GM23338 (cell line): Measurements from ENCODE around the gene TCP11. TPM values are rescaled to one million over a fixed set of nuclear protein-coding genes. Genes with fewer than 3 reads are reported as not detected.

Experiments
- ATAC-seq: fragments of 200-7000 bp; cut with Tn5 transposase; 3 replicates; pipeline ENCODE4 v1.9.1; 2020
- DNase-seq: peaks from one replicate; pipeline ENCODE4 v3.0.0-alpha.2; 2015; ENCODE audit warnings: low spot score
- H2AFZ ChIP-seq: fragments of 200-600 bp; sonication (generic); 2 replicates; pipeline ENCODE4 v1.8.0; 2016; ENCODE audit warnings: antibody characterized with exemption, mild to moderate bottlenecking, moderate library complexity
- H3F3A ChIP-seq: fragments of 200-600 bp; sonication (generic); replicated peaks from 2 replicates; pipeline ENCODE4 v1.8.0; 2017; ENCODE audit warnings: antibody characterized with exemption, mixed run types, low read depth
- H3K27ac ChIP-seq: fragments of 200-600 bp; sonication (generic); 2 replicates; pipeline ENCODE4 v1.6.1; 2016; ENCODE audit warnings: low read depth
- H3K27me3 ChIP-seq: fragments of 200-600 bp; sonication (generic); 2 replicates; pipeline ENCODE4 v1.8.0; 2016; ENCODE audit warnings: mild to moderate bottlenecking, mixed run types, moderate library complexity; ENCODE audit not compliant: insufficient read depth
- H3K36me3 ChIP-seq: fragments of 200-600 bp; sonication (generic); 2 replicates; pipeline ENCODE4 v1.8.0; 2016; ENCODE audit warnings: mild to moderate bottlenecking; ENCODE audit not compliant: insufficient read depth
- H3K4me1 ChIP-seq: fragments of 200-600 bp; sonication (generic); 2 replicates; pipeline ENCODE4 v1.8.0; 2016; ENCODE audit warnings: mild to moderate bottlenecking, moderate library complexity; ENCODE audit not compliant: insufficient read depth
- H3K4me2 ChIP-seq: fragments of 200-600 bp; sonication (generic); 2 replicates; pipeline ENCODE4 v1.7.1; 2017; ENCODE audit warnings: mixed run types
- H3K4me3 ChIP-seq: fragments of 200-600 bp; sonication (generic); 2 replicates; pipeline ENCODE4 v1.6.1; 2016; ENCODE audit warnings: mixed run types
- H3K79me2 ChIP-seq: fragments of 200-600 bp; sonication (generic); replicated peaks from 2 replicates; pipeline ENCODE4 v1.8.0; 2017; ENCODE audit warnings: mild to moderate bottlenecking; ENCODE audit not compliant: insufficient read depth
- H3K9me2 ChIP-seq: fragments of 200-600 bp; sonication (generic); 2 replicates; pipeline ENCODE4 v1.8.0; 2017; ENCODE audit not compliant: insufficient read depth
- H4K20me1 ChIP-seq: fragments of 200-600 bp; sonication (generic); replicated peaks from 2 replicates; pipeline ENCODE4 v1.8.0; 2017; ENCODE audit warnings: mild to moderate bottlenecking; ENCODE audit not compliant: insufficient read depth
- H3K27ac Mint-ChIP-seq: 2 replicates; pipeline ENCODE4 v1.8.0; 2020; ENCODE audit warnings: inconsistent platforms, mild to moderate bottlenecking, moderate library complexity, mixed read lengths
- H3K27me3 Mint-ChIP-seq: 3 replicates; pipeline ENCODE4 v1.8.0; 2022; ENCODE audit warnings: low read depth, mild to moderate bottlenecking, moderate library complexity, mixed read lengths, inconsistent platforms; ENCODE audit not compliant: insufficient read depth, poor library complexity
- H3K36me3 Mint-ChIP-seq: 3 replicates; pipeline ENCODE4 v1.8.0; 2021; ENCODE audit warnings: low read depth, mild to moderate bottlenecking, inconsistent platforms, moderate library complexity, mixed read lengths
- H3K4me1 Mint-ChIP-seq: 3 replicates; pipeline ENCODE4 v1.8.0; 2020; ENCODE audit warnings: mild to moderate bottlenecking, inconsistent platforms, mixed read lengths
- H3K4me3 Mint-ChIP-seq: 3 replicates; pipeline ENCODE4 v1.8.0; 2021; ENCODE audit warnings: moderate library complexity, mild to moderate bottlenecking, inconsistent platforms, mixed read lengths
- H3K9me3 Mint-ChIP-seq: 3 replicates; pipeline ENCODE4 v1.8.0; 2020; ENCODE audit warnings: moderate library complexity, mild to moderate bottlenecking, inconsistent platforms, mixed read lengths
- CREB1 ChIP-seq: fragments of 250-450 bp; sonication (Bioruptor Pico); IDR thresholded peaks from 2 replicates; pipeline ENCODE4 v1.5.0; 2020; ENCODE audit warnings: low read depth, mild to moderate bottlenecking, moderate library complexity
- EZH2 ChIP-seq: fragments of 200-600 bp; sonication (generic); IDR thresholded peaks from one replicate; pipeline ENCODE4 v1.8.0; 2017; ENCODE audit warnings: antibody characterized with exemption, mild to moderate bottlenecking, low read depth; ENCODE audit not compliant: unreplicated experiment
- EZH2phosphoT487 ChIP-seq: fragments of 200-600 bp; sonication (generic); IDR thresholded peaks from one replicate; pipeline ENCODE4 v1.8.1; 2018; ENCODE audit warnings: antibody characterized with exemption; ENCODE audit not compliant: unreplicated experiment
- JUNB ChIP-seq: IDR thresholded peaks from one replicate; pipeline ENCODE4 v1.6.1; 2016; ENCODE audit warnings: antibody characterized with exemption; ENCODE audit not compliant: unreplicated experiment
- NANOG ChIP-seq: IDR thresholded peaks from 2 replicates; pipeline ENCODE4 v1.6.1; 2016; ENCODE audit warnings: antibody characterized with exemption, borderline replicate concordance
- POLR2AphosphoS5 ChIP-seq: IDR thresholded peaks from 2 replicates; pipeline ENCODE4 v1.6.1; 2016; ENCODE audit warnings: antibody characterized with exemption, low read depth
- STAT1 ChIP-seq: IDR thresholded peaks from one replicate; pipeline ENCODE4 v1.6.1; 2016; ENCODE audit warnings: antibody characterized with exemption; ENCODE audit not compliant: unreplicated experiment
- ZNF114 ChIP-seq: fragments of 250-450 bp; sonication (Bioruptor Pico); IDR thresholded peaks from 2 replicates; pipeline ENCODE4 v1.5.0; 2020; ENCODE audit warnings: mild to moderate bottlenecking, moderate library complexity
- ZNF331 ChIP-seq: fragments of 250-450 bp; sonication (Bioruptor Pico); IDR thresholded peaks from 2 replicates; pipeline ENCODE4 v1.5.0; 2020; ENCODE audit warnings: low read depth, mild to moderate bottlenecking, moderate library complexity
- ZNF462 ChIP-seq: fragments of 250-450 bp; sonication (Bioruptor Pico); IDR thresholded peaks from 2 replicates; pipeline ENCODE4 v1.5.0; 2020; ENCODE audit warnings: mild to moderate bottlenecking, moderate library complexity
- polyA plus RNA-seq: library from polyadenylated mRNA; unstranded; fragments of >200 nt; fragmentation: Nextera tagmentation; extraction: Ambion mirVana; gene quantifications from 2 replicates; pipeline ENCODE4 v1.2.1, GENCODE V29; 2016
- total RNA-seq: library from RNA; depleted of rRNA; stranded (reverse); fragments of >200 nt; shearing (Covaris generic); gene quantifications from 2 replicates; pipeline ENCODE4 v1.2.3, GENCODE V29; 2014
- TF ChIP-seq, protein P1 (sequence below), 2 experiments: fragments of 200-600 bp in 1 of 2; sonication (generic) in 1 of 2; conservative IDR thresholded peaks; 2 replicates each; pipeline versions ENCODE4 v1.5.1 to v1.6.1; 2016 to 2017; ENCODE audit warnings: antibody characterized with exemption in 2 of 2, low read depth in 2 of 2, mild to moderate bottlenecking in 2 of 2, moderate library complexity in 1 of 2
- TF ChIP-seq, protein P2 (sequence below): IDR thresholded peaks from 2 replicates; pipeline ENCODE4 v1.6.1; 2016; ENCODE audit warnings: antibody characterized with exemption
- TF ChIP-seq, protein P3 (sequence below): IDR thresholded peaks from one replicate; pipeline ENCODE4 v1.6.1; 2018; ENCODE audit warnings: antibody characterized with exemption; ENCODE audit not compliant: unreplicated experiment

The TCP11 gene
- total and polyA plus RNA-seq, 2 experiments from 2014 or later = not detected

DNA sequence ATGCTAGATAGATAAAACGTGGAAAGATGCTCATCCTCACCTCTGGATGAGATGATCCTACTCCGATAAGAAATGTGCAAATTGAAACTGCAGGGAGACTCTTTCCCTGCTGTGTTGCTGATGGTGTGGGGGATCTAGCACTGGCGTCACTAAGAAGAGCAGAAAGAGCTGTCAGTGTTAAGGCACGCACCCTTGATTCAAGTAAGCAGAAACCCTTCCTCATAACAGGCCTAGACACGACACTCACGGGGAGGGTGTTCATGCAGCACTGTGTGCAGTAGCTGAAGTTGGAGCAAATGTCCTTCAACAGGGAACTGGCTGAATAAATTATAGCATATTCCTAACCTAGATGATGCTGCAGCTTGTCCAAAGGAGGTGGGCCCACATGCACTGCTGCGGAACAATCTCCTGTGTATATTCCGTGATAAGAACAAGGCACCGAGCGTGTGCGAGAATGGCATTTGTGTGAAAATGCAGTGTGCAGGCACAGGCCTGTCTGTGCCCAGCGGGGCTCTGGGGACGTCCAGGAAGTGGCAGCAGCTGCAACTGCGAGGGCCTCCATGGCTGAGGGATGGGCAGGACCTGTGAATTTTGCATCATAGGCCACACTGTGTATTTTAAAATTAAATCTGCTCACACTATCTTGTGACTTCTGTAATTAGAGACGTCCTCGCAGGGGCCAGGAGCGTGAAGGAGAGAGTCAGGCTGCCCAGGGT, 64.0 kb downstream of the TCP11 start:
- Histone ChIP-seq H3K4me1 (no peaks in the 10 kb centered on the region; the same call in 1 of the 2 replicates), H4K20me1 (no peaks in the 10 kb centered on the region; the same call in 1 of the 2 replicates), H3K4me3 (no peak overlapping the region), H2AFZ (no peak overlapping the region), H3F3A (no peaks in the 10 kb centered on the region), H3K27me3 (no peaks in the 10 kb centered on the region), H3K36me3 (no peaks in the 10 kb centered on the region), H3K4me2 (no peak overlapping the region), H3K79me2 (no peaks in the 10 kb centered on the region), H3K9me2 (no peaks in the 10 kb centered on the region), H3K27ac (no peak overlapping the region)
- Mint-ChIP-seq H3K9me3 (no peaks in the 10 kb centered on the region), H3K27ac (no peak overlapping the region), H3K36me3 (peaks cover 17% of the 10 kb centered on the region), H3K4me3 (no peak overlapping the region), H3K27me3 (peaks cover 11% of the 10 kb centered on the region), H3K4me1 (peaks cover 28% of the 10 kb centered on the region)
- DNase-seq (no peak), ATAC-seq (no peak)
- TF ChIP-seq, protein P1, sequence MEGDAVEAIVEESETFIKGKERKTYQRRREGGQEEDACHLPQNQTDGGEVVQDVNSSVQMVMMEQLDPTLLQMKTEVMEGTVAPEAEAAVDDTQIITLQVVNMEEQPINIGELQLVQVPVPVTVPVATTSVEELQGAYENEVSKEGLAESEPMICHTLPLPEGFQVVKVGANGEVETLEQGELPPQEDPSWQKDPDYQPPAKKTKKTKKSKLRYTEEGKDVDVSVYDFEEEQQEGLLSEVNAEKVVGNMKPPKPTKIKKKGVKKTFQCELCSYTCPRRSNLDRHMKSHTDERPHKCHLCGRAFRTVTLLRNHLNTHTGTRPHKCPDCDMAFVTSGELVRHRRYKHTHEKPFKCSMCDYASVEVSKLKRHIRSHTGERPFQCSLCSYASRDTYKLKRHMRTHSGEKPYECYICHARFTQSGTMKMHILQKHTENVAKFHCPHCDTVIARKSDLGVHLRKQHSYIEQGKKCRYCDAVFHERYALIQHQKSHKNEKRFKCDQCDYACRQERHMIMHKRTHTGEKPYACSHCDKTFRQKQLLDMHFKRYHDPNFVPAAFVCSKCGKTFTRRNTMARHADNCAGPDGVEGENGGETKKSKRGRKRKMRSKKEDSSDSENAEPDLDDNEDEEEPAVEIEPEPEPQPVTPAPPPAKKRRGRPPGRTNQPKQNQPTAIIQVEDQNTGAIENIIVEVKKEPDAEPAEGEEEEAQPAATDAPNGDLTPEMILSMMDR (conservative IDR thresholded peaks at IDR 0.05; ENCODE audit: low read depth in 2 of 2) = no peak
- TF ChIP-seq NANOG (no peak), ZNF331 (CRISPR knock-in tag) (no peak), ZNF114 (CRISPR knock-in tag) (no peak), CREB1 (CRISPR knock-in tag) (no peak), EZH2 (no peak), EZH2phosphoT487 (no peak), POLR2AphosphoS5 (no peak), ZNF462 (CRISPR knock-in tag) (no peak), JUNB (no peak), STAT1 (no peak)
- TF ChIP-seq, protein P2, sequence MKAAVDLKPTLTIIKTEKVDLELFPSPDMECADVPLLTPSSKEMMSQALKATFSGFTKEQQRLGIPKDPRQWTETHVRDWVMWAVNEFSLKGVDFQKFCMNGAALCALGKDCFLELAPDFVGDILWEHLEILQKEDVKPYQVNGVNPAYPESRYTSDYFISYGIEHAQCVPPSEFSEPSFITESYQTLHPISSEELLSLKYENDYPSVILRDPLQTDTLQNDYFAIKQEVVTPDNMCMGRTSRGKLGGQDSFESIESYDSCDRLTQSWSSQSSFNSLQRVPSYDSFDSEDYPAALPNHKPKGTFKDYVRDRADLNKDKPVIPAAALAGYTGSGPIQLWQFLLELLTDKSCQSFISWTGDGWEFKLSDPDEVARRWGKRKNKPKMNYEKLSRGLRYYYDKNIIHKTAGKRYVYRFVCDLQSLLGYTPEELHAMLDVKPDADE = no peak
- TF ChIP-seq, protein P3, sequence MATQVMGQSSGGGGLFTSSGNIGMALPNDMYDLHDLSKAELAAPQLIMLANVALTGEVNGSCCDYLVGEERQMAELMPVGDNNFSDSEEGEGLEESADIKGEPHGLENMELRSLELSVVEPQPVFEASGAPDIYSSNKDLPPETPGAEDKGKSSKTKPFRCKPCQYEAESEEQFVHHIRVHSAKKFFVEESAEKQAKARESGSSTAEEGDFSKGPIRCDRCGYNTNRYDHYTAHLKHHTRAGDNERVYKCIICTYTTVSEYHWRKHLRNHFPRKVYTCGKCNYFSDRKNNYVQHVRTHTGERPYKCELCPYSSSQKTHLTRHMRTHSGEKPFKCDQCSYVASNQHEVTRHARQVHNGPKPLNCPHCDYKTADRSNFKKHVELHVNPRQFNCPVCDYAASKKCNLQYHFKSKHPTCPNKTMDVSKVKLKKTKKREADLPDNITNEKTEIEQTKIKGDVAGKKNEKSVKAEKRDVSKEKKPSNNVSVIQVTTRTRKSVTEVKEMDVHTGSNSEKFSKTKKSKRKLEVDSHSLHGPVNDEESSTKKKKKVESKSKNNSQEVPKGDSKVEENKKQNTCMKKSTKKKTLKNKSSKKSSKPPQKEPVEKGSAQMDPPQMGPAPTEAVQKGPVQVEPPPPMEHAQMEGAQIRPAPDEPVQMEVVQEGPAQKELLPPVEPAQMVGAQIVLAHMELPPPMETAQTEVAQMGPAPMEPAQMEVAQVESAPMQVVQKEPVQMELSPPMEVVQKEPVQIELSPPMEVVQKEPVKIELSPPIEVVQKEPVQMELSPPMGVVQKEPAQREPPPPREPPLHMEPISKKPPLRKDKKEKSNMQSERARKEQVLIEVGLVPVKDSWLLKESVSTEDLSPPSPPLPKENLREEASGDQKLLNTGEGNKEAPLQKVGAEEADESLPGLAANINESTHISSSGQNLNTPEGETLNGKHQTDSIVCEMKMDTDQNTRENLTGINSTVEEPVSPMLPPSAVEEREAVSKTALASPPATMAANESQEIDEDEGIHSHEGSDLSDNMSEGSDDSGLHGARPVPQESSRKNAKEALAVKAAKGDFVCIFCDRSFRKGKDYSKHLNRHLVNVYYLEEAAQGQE = no peak
